Renal cortex interstitium (tissue), 11 donors: Measurements from ENCODE around the gene PKHD1. TPM values are rescaled to one million over a fixed set of nuclear protein-coding genes. Genes with fewer than 3 reads are reported as not detected.

ENCODE experiments used
- DNase-seq, 11 donors: peaks; one replicate each; pipeline ENCODE4 v3.0.0-alpha.2; 2013; ENCODE audit warnings: low read depth in 9 of 11, low spot score in 4 of 11; ENCODE audit errors: extremely low read depth in 1 of 11
- polyA plus RNA-seq, 3 donors: library from polyadenylated mRNA; unstranded; fragments of 120-200 nt; gene quantifications; one replicate each; pipeline ENCODE4 v1.2.1, GENCODE V29; 2013; ENCODE audit not compliant: insufficient read length in 3 of 3

PKHD1 gene
- polyA plus RNA-seq, 3 donors = 18.2 to 34.3 (median 22.0) TPM

DNA sequence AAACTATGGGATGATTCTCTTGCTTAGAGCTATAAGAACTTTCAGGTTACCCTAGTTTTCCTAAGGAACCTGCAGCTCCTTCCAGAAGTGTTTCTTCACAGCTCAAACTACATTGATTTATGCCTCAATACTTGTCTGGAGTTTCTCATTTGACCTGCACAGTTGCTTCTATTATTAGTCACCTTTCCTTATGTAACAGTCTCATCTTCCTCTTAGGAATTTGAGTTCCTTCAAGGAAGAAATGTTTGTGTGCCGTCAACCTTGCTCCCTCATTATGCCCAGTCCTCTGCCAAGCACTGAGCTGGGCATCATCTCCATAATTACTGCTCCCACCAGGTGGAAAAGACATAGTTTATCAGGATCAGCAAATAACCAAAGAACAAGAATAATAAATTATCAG, 466.4 kb downstream of the PKHD1 start:
- no peak for DNase-seq

DNA sequence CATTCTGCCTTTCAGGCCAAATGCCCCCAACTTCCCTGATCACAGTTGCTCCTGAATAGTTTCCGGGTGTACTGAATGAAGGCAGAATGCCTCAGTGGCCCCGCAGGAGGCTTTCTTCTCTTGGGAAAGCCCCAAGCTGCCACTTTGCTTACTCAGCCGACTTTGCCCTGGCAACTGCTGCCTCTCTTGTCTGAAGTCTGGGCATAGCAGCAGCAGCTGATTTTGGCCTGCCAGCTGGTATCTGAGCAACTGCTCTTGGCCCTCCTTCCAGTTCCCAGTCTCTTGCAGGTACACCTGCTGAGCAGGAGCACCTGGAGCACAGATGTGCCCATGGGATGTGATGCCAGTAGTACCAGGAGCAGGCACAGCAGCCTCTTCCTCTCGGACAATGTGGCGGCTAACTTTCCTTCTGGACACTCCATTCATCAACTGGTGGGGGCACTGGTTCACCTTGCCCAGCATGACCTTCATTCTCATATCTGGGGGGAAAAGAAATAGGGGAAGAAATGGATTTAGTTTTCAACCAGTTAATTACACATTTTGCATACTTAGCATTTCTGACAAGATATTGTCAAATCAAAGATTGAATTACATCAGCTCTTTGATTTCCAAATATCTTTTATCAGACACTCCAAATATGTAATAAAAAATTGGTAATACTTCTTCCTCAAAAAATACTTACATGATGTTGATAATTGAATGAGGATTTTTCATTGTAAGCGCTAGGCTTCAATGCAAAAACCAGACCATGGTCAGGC, 468.2 kb downstream of the PKHD1 start:
- DNase-seq = no peak

DNA sequence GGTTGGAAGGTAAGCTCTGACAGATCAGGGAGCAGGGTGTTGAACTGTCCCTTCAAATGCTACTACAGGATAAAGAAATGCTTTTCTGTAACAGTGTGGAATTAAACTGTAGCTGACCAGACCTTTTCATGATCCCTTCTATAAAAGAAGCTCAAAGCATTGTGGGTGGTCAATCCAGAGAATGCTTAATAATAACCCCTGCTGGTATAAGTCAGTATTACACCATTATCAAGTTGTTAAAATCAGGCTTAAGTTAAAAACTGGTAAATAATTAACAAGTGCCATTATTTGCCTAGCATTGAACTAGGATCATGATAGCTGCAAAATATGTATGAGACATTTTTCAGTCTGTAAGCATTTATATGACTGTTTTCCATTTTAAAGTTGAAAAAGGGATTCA, 468.9 kb downstream of the PKHD1 start:
- peak in 2 of 11 donors; percentile 0 to 1 for DNase-seq

DNA sequence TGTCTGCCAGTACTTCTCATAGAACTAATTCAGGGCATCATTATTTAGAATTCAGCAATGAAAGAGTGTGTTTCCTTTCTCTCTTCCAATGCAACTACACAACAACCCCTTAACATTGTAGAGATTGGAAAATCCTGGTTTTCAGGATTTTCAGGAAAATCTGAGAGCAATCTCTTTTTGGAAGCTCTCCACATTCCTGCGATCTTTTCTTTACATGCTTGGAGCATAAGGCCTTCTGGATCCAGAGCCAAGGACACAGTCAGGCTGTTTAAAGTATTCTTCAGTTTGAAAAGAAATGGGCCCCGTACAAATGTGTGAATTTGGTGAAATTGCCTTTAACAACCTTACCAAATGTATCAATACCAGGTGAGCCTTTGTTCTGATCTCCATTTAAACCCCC, 469.7 kb downstream of the PKHD1 start:
- no peak for DNase-seq

DNA sequence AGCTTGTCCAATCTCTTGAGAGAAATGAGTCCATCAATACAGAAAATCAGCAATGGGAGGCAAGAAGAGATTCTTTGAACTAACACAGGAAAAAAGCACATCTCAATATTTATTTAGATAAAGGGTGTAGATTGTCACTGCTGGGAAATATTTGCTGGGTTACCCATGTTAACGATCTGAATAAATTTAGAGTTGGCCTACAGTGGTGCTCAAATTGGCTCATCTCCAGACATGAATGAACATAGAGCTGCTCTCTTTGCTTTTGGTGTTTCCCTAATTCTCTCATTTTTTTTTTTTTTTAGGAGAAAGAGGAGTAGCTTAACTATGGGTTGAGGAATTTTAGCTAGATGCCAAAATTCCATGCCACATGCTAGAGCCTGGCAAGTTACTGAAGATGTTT, 471.2 kb downstream of the PKHD1 start:
- DNase-seq = no peak

DNA sequence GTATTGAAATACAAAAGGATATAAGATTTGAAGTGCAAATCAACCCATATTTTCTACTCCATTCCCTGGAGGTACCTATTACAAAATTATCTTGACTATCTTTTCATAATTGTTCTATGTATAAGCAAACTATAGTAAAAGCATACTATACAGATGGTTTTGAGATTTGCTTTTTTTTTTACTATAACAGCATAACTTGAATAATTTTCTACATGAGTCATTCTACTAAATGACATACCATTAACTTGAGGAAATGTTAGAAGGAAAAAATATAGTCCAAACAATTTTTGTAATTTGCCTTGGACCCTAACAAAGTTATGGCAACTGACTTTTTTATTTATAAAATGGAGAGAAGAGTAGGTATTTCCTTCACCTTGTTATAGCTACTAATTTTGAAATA, 472.7 kb downstream of the PKHD1 start:
- no peak for DNase-seq

DNA sequence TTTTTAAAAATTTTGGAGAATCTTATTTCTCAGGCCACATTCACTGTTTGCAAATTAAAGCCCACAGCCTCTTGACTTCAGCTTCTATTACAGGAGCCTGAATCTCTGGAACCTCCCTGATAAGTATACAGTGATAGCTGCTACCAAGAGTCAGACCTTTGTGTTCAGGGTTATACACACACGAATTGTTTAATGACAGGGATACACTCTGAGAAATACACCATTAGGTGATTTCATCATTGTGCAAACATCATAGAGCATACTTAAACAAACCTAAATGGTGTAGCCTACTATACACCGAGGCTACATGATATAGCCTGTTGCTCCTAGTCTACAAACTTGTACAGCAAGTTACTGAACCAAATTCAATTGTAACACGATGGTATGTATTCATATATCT, 473.9 kb downstream of the PKHD1 start:
- DNase-seq = no peak

DNA sequence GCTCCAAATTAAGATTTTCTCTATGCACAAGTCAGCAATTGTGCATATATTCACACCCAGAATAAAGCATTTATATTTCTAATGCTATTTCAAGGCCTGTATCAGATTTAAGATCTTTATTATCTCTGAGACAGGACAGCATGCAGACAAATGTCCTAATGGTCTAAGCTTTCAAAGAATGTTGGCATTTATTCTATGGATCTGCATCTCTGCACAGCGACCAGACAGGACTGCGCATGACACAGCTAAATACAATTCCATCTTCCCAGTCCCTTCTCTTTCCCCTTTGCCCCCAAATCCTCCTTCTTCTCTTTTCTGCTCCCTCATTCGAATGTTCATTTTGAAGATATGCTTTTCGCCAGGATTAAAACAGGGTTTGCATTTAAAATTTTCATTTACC, 478.5 kb downstream of the PKHD1 start:
- no peak for DNase-seq

DNA sequence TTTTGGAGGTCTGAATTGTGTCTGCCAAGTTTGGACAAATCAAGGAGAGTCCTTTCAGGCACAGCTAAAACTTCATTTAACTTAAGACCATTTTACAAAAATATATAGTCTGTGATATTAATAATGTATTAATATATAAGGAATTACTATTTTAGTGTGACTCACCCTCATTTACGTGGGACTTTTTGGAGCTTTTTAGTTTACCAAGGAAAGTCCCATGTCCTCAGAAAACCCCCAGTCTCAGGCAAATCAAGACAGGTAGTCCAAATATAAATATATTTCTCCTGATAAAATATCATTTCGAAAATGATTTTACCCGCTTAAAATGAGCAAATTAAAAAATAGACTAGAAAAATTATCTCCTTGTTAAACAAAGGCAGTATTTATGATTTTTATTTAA, 479.0 kb downstream of the PKHD1 start:
- no peak for DNase-seq

DNA sequence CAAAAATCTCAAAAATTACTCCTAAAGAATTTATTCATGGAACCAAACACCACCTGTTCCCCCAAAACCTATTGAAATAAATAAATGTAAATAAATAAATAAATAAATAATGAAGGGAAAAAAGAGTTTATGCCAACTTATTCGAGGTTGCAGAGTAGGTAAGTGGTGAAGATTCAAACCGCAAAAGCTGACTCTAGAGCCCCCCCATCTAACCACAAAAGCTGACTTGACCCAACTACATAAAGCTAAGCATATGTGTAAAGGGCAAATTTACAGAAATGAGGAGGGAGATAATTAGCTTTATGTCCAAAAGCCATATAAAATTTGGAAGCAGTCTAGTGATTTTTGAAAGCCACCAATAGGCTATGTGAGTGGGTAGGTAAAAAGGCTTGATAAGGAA, 486.9 kb downstream of the PKHD1 start:
- DNase-seq = no peak

DNA sequence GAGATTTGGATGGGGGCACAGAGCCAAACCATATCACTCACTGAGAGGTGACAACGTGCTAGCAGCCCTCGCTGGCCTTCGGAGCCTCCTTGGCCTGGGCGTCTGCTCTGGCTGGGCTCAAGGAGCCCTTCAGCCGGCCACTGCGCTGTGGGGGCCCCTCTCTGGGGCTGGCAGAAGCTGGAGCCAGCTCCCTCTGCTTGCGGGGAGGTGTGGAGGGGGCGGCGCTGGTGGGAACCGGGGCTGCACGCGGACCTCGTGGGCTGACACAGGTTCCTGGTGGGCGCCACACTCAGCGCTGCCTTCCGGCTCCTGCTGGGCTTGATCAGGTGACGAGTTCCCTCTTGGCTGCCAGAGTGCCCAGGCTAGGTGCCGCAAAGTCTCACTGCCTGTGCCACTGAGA, 489.2 kb downstream of the PKHD1 start:
- no peak for DNase-seq

DNA sequence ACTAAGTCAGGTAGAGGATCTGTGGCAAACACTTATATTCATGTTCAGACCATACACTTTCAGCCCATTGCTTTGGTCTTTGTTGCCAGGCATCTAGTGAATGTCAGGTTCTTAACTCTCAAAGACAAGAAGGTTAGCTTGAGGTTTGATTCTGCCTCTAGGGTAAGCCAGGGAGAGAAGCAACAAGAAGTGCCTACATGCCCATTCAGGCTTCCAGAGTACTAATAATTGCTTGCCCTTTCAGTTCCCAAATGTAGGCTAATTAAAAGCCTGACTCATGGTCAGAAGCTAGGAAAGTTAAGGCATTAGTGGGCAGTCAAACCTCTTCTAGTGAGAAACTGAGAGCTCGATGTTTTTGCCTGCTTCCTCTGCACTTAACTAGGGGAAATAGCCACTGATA, 492.4 kb downstream of the PKHD1 start:
- no peak for DNase-seq

DNA sequence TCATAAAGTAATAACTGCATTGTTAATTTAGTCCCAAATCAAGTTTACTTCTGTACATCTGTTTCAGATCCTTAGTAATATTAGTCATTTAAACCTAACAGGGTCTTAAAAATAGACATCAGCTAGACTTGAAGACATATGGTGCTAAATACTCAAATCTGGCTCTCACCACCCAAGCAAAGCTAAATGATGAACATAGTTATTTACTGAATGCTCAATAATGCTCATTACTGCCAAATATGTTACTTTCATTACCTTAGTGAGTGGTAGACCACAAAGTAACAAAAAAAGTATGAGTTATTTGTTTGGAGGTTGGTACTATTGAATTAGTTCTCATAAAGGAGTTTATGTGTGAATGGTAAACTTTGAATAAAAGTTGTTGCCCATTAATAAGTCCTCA, 502.1 kb downstream of the PKHD1 start:
- DNase-seq = no peak

DNA sequence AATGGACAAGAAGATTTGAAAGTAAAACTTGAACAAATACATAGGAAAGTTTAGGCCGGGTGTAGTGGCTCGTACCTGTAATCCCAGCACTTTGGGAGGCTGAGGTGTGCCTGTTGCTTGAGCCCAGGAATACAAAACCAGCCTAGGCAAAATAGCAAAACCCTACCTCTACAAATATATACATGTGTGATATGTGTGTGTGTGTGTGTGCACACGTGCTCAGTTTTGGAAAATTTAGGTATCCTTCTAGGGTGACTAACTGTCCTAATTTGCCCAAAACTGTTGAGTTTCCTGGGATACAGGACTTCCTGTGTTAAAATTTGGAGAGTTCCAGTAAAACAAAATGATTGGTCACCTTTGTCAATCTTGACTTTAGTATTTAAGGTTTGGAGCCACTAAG, 503.2 kb downstream of the PKHD1 start:
- DNase-seq = no peak

DNA sequence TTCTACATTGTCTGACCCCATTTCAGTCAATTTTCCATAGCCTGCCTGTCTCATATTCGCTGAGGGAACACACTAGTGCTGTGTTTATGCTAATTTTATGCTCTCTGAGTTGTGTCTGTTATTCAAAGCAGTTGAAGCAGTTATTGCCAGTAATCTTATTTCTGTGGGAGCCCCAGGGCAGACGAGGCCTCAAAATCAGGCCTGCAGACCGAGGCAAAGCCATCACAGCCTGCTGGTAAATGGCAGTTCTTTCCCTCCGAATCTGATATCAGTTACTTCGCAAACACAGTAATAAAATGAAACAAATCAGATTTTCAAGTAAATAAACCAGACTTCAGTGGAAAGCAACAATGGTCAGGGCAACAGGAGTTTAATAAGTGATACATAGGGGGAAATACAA, 508.4 kb downstream of the PKHD1 start:
- no peak for DNase-seq

DNA sequence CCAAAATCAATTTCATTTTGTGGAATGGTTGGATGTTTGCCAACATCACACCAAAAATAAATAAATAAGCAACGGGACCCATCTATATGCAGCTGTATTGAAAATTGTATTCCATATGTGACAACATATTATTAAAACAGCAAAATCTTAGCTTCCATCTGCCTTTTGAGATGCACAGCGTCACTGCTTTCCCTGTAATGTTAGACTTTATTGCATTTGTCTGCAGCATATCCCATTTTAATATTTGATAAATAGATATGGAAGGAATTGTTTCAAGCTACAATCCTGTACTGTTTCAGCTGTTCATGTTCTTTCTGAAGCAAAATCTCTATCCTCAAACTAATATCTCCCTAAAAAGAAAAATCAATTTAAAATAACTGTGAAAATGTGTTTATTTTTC, 509.1 kb downstream of the PKHD1 start:
- no peak for DNase-seq

DNA sequence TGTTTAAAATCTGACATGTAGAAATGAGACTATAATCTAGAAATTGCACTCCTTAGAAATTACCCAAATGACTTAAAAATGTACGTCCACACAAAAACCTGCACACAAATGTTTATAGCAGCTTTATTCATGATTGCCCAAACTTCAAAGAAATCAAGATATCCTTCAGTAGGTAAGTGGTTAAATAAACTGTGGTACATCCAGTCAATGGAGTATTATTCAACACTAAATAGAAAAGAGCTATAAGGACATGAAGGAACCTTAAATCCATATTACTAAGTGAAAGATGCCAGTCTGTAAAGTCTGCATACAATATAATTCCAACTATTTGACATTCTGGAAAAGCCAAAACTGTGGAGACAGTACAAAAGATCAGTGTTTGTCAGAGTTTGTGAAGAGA, 513.4 kb downstream of the PKHD1 start:
- DNase-seq = no peak

DNA sequence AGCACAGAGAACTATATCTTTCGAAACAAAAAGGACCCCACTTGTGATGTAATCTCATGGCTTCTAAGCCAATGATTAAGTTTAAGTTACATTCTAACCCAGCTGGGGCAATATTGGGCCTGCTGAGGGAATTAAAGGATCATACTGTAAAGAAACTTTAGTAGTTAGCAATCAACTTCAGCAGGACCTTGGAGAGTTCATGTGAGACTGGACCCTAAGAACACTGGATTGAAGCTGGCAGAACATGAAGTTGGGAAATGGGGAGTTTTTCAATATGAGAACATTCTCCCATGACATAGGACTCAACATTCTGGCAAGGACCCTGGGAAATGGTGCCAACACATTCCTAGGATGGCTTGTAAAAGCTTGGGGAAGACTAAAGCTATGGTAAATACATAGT, 516.2 kb downstream of the PKHD1 start:
- no peak for DNase-seq

DNA sequence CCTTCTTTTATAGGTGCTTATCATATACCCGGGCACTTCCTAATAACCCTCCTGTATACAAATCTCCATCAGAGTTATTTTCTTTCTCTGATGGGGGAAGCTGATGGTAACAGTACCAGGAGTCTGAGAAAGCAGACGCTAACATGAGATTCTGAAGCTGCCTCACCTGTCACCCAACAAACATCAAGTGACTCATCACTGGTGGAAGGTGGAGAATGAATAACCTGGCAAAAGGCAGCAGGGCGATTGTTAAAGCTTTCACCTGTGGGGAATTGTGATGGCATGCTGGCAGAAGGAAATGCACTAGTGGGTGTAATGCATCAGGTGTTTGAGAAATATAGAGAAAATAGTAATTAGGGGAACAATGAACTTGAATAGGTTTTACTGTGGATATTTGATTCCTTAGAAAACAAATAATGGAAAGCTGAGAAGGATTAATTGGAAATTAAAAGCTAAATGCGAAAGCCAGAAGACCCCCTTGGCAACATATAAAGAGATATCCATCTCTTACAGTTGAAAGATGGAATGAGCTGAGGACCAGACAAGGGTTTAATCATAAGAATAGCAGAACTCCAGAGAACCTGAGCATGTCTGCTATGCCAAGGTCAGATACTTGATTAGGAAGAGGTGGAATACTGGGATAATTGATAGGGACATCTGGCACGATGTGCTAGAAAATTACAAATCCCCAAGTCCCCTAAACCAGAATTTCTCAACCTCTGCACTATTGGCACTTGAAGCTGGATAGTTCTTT, 517.1 kb downstream of the PKHD1 start:
- DNase-seq = no peak

DNA sequence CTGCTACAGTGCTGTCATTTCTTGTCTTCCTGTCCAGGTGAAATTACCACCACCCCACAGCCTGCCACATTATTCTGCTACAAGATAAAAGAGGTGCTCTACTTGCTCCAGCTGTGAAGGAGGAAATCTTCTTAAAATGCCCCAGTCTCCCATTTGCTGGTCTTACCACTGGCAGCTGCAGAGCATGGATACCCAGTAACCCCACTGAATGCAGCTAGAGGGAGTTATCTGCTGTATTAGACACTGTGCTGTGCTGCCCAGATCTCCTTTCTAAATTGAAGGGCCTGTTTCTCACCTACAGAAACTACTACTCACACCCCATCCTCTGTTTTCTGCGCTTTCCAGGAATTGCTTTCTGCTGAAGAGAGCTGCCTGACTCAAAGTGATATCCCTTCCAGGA, 517.8 kb downstream of the PKHD1 start:
- no peak for DNase-seq

DNA sequence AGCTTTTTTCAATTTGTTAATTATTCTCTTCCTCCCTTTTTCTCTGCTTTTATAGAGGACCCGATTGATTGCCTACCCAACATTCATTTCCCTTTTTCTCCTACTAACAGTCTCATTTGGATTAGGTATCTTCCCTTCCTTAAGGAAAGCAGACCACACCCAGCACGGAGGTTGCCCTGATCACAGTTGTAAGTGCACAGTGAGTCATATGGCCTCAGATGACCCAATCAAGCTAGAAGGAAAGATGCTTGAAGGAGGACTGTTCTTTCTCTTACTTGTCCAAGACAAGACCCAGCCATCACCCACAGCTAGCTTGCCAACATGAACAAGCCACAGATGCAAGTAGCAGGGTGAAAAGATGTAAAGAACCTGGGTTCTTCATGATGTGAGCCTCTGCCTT, 518.6 kb downstream of the PKHD1 start:
- DNase-seq = no peak
